ENCODE measurements around the gene MKRN3.

DNA sequence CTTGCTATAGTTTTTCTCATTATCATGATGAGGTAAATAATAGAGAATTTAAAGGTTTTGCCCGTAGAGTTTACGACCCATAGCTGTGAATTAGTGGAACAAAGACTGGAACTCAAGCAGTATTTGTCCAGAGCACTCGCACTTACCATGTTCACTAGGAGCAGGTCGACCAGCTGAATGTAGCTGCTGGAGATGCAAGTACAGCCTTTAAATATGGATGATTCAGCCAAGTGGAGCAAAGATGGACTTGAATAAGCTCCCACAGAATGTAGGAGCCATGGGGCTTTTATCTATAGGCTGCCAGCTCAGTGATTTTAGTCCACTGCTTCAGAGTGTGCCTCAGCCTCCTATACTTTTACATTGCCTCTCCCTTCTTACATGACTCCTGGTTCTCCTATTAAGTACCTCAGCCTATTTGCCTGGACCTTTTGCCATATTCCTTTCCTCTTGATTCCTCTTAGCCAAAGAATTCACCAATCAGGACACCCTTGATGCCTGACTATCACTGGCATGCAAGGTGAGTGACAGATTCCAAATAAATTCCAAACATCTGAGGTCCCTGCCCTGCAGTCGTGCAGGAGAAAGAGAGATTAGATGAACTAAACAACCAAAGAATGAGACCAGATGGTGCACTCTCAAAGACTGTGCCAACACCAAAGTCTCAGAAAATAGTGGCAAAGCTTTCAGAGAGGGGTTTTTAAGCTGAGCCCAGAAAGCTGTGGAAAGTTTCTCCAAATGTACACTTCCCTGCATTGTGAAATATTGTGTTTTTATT lies 3.9 kb downstream of the MKRN3 start:
- TF ChIP-seq, protein P1, sequence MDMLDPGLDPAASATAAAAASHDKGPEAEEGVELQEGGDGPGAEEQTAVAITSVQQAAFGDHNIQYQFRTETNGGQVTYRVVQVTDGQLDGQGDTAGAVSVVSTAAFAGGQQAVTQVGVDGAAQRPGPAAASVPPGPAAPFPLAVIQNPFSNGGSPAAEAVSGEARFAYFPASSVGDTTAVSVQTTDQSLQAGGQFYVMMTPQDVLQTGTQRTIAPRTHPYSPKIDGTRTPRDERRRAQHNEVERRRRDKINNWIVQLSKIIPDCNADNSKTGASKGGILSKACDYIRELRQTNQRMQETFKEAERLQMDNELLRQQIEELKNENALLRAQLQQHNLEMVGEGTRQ (IDR thresholded peaks at IDR 0.05): no peak
- TF ChIP-seq, protein P2, sequence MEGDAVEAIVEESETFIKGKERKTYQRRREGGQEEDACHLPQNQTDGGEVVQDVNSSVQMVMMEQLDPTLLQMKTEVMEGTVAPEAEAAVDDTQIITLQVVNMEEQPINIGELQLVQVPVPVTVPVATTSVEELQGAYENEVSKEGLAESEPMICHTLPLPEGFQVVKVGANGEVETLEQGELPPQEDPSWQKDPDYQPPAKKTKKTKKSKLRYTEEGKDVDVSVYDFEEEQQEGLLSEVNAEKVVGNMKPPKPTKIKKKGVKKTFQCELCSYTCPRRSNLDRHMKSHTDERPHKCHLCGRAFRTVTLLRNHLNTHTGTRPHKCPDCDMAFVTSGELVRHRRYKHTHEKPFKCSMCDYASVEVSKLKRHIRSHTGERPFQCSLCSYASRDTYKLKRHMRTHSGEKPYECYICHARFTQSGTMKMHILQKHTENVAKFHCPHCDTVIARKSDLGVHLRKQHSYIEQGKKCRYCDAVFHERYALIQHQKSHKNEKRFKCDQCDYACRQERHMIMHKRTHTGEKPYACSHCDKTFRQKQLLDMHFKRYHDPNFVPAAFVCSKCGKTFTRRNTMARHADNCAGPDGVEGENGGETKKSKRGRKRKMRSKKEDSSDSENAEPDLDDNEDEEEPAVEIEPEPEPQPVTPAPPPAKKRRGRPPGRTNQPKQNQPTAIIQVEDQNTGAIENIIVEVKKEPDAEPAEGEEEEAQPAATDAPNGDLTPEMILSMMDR (IDR thresholded peaks at IDR 0.05): no peak
- TF ChIP-seq RAD21 (conservative IDR thresholded peaks at IDR 0.05 in 1 of 2, IDR thresholded peaks at IDR 0.05 in 1 of 2): no peak
- TF ChIP-seq HDAC2 (IDR thresholded peaks at IDR 0.05): no peak
- no peak for TF ChIP-seq FOSL2 (IDR thresholded peaks at IDR 0.05)
- no peak for TF ChIP-seq FOSL2 (CRISPR knock-in tag; IDR thresholded peaks at IDR 0.05)
- no peak for TF ChIP-seq JUN (IDR thresholded peaks at IDR 0.05)
- TF ChIP-seq BCL3 (IDR thresholded peaks at IDR 0.05): no peak
- no peak for TF ChIP-seq EP300 (IDR thresholded peaks at IDR 0.05)
- no peak for TF ChIP-seq POLR2A (IDR thresholded peaks at IDR 0.05; ENCODE audit: low read length)
